Memory B cell (primary cell): Measurements from ENCODE around the gene RND2.

Source experiments
- ATAC-seq: fragments of 150-1000 bp; cut with Tn5 transposase; 2 replicates; pipeline ENCODE4 v1.10.0; 2021; ENCODE audit warnings: low read depth, mild to moderate bottlenecking, moderate library complexity
- DNase-seq, 2 donors: peaks; one replicate each; pipeline ENCODE4 v3.0.0; 2022; ENCODE audit warnings: low spot score in 2 of 2
- H3K27ac Mint-ChIP-seq: one replicate; pipeline ENCODE4 v1.8.0; 2022; ENCODE audit warnings: mild to moderate bottlenecking, moderate library complexity, mixed read lengths
- H3K27me3 Mint-ChIP-seq: one replicate; pipeline ENCODE4 v1.8.0; 2022; ENCODE audit warnings: mixed read lengths
- H3K36me3 Mint-ChIP-seq: one replicate; pipeline ENCODE4 v1.8.0; 2022; ENCODE audit warnings: mild to moderate bottlenecking, mixed read lengths
- H3K4me1 Mint-ChIP-seq: one replicate; pipeline ENCODE4 v1.8.0; 2022; ENCODE audit warnings: mixed read lengths
- H3K4me3 Mint-ChIP-seq: one replicate; pipeline ENCODE4 v1.8.0; 2022; ENCODE audit warnings: mild to moderate bottlenecking, moderate library complexity, mixed read lengths
- H3K9me3 Mint-ChIP-seq: one replicate; pipeline ENCODE4 v1.8.0; 2022; ENCODE audit warnings: mixed read lengths

Gene RND2

DNA sequence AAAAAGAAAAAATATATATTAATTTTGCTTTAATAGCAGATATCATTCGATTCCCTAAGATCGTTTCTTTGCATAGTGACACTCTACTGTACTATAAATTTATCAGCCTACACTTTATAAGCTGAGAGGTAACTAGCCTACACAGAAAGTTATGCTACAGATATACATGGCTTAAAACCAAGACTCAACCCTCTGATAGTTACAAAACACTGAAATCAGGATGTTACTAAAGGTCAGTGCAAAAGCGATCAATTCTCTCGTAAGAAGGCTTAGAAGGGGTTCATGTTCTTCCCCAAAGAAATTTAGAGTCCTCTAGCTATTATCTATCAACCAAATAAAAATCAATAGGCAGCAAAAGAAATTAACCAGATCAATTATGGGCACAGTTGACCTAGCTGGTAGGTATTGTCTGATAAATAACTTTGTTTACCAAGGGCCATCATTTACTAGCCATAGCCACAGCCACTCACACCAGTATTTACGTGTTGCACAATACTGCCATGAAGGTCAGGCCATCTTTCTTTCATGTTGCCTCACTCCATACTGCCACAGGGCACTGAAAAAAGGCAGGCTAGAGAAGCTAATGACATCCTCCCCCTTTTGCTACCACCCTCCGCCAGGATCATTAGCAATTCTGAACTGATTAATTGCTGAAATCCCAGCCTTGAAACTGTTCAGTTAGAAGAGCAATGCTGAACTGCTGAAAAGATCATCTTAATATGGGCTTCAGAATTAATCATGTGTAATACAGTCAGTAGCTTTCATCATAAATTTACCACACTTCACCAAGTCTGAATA lies 43.7 kb downstream of the RND2 start:
- H3K4me3 Mint-ChIP-seq = no peak overlapping the region
- no peaks in the 10 kb centered on the region for H3K27me3 Mint-ChIP-seq
- no peaks in the 10 kb centered on the region for H3K36me3 Mint-ChIP-seq
- ATAC-seq (no peak), DNase-seq (no peak)
- H3K27ac Mint-ChIP-seq = no peak overlapping the region
- no peaks in the 10 kb centered on the region for H3K9me3 Mint-ChIP-seq
- no peaks in the 10 kb centered on the region for H3K4me1 Mint-ChIP-seq

DNA sequence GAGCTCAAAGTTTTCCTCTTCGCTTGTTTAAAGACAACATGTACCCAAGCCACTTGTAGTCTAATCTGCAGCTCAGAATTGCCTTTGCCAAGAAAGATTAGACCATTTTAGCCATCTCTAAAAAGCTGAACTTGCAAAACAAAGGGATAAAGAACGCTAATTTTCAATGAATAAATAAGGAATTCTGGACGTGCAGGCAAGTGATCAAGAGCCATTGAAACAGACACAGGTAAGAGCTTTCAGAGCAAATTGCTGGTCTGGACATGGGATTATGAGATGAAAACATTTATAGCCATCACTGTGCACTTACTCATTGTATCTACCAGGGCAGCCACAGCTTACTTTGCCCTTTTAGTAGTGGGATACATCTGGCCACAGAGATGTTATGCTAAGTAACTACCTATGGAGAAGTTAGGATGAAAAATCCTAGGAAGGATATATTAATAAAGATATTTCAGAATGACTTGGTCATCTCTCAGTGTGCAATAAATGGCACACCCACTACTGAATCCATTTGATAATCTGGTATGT lies 44.4 kb downstream of the RND2 start:
- Mint-ChIP-seq H3K36me3 (no peaks in the 10 kb centered on the region), H3K27ac (no peak overlapping the region), H3K27me3 (no peaks in the 10 kb centered on the region), H3K4me3 (no peak overlapping the region), H3K4me1 (no peaks in the 10 kb centered on the region), H3K9me3 (no peaks in the 10 kb centered on the region)
- DNase-seq (no peak), ATAC-seq (no peak)

DNA sequence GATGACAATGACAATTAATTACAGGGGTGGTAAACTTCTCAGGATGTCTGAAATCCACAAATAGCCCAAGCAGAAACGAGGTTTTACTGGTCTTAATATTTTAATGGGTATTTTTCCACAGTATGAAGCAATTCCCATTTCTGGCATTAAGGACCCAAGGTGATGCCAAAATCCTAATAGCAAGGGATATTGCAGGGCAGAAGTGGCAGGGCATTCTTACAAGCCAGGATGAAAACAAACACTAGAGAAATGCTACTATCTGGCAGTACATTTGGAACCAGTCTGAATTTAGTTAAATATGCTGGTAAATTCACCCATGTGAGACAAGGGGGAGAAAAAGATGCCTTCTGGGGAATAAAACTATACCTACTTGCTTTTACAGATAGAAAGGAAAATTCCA lies 45.2 kb downstream of the RND2 start:
- ATAC-seq (no peak), DNase-seq (no peak)
- Mint-ChIP-seq H3K9me3 (no peaks in the 10 kb centered on the region), H3K4me1 (no peaks in the 10 kb centered on the region), H3K27me3 (no peaks in the 10 kb centered on the region), H3K4me3 (no peak overlapping the region), H3K27ac (no peak overlapping the region), H3K36me3 (no peaks in the 10 kb centered on the region)

DNA sequence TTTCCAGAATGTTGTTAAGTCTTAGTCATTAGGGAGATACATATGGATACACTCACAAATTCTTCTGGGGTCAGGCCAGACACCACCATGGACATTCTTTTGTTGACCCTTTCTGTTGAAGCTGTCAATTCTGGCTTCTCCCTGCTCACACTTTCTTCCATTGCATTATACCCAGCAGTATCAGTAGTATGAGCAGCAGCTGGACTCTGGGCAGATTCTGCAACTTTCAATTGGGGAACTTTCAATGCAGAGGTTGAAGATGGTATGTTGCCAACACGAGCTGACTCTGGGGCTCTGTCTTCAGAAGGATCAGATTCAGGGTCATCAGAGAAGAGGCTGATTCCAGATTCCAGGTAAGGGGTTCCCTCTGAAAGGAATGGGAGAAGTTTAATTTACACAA lies 45.8 kb downstream of the RND2 start:
- no peaks in the 10 kb centered on the region for H3K27me3 Mint-ChIP-seq
- no peak for ATAC-seq
- H3K4me1 Mint-ChIP-seq = no peaks in the 10 kb centered on the region
- no peak overlapping the region for H3K27ac Mint-ChIP-seq
- no peak overlapping the region for H3K4me3 Mint-ChIP-seq
- H3K9me3 Mint-ChIP-seq = no peaks in the 10 kb centered on the region
- H3K36me3 Mint-ChIP-seq = no peaks in the 10 kb centered on the region
- no peak for DNase-seq

DNA sequence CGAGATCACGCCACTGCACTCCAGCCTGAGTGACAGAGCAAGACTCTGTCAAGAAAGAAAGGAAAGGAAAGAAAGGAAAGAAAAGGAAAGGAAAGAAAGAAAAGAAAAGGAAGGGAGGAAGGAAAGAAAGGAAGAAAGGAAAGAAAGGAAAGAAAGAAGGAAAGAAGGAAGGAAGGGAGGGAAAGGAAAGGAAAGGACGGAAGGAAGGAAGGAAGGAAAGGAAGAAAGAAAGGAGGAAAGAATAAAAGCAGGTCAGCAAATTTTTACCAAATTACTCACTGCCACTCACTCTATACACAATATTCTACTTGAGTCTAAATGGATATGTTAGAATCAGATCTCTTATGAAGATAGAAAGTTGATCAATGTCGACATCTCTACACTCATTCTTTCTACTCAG lies 49.8 kb downstream of the RND2 start:
- Mint-ChIP-seq H3K36me3 (peaks cover 2% of the 10 kb centered on the region), H3K27ac (no peak overlapping the region)

DNA sequence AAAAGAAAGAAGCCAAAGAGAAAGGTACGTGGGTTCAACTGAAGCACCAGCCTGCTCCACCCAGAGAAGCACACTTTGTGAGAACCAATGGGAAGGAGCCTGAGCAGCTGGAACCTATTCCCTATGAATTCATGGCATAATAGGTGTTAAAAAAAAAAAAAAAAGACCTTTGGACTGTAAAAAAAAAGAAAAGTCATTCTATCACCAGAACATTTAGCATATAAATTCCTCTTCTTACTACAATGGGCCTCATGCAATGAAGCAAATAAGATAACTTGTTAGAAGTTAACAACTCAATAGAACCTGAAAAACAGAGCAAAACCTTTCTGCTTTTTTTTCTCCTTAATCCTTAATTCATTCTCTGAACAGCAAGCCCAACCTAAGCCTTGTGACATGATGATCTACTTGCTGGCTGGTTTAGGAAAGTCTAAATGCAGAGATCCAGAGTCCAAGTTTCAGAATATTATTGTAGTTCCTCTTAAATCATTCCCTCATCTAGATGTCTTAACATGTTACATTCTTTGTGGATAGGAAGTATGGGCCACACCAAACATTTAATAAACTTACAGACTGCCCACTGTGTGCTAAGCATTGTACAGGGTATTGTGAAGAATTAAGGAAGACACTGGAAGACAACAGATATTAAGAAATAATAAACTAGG lies 54.7 kb downstream of the RND2 start:
- DNase-seq = no peak
- Mint-ChIP-seq H3K4me1 (no peaks in the 10 kb centered on the region), H3K4me3 (no peak overlapping the region), H3K27ac (no peak overlapping the region), H3K9me3 (no peaks in the 10 kb centered on the region), H3K27me3 (no peaks in the 10 kb centered on the region), H3K36me3 (peaks cover 2% of the 10 kb centered on the region)
- ATAC-seq = no peak

More for the DNA sequence above, 49.8 kb downstream of the RND2 start:
- DNase-seq (no peak), ATAC-seq (no peak)
- Mint-ChIP-seq H3K9me3 (no peaks in the 10 kb centered on the region), H3K4me3 (no peak overlapping the region), H3K27me3 (no peaks in the 10 kb centered on the region), H3K4me1 (no peaks in the 10 kb centered on the region)
